Ishikawa (cell line): ENCODE results near the gene CYSTM1.

ENCODE experiments used
- CREB1 ChIP-seq: IDR thresholded peaks from 2 replicates; pipeline ENCODE4 v1.6.1; 2012; ENCODE audit warnings: low read depth
- EP300 ChIP-seq: IDR thresholded peaks from 2 replicates; pipeline ENCODE4 v1.6.1; 2012; ENCODE audit warnings: borderline replicate concordance
- FOXM1 ChIP-seq: IDR thresholded peaks from 2 replicates; pipeline ENCODE4 v1.6.1; 2012; ENCODE audit warnings: low read depth, borderline replicate concordance
- RAD21 ChIP-seq: IDR thresholded peaks from 2 replicates; pipeline ENCODE4 v1.6.1; 2012; ENCODE audit warnings: low read depth

- no peak for TF ChIP-seq CREB1
- no peak for TF ChIP-seq FOXM1
- no peak for TF ChIP-seq EP300
- TF ChIP-seq RAD21, result no peak
These were observed 50.4 kb downstream of the CYSTM1 start for GRCh38 chr5:140225396-140225795.
